IMR-90 (cell line): ENCODE results near the gene RNF17. TPM values are rescaled to one million over a fixed set of nuclear protein-coding genes. Genes with fewer than 3 reads are reported as not detected.

Experiments used
- ATAC-seq: fragments of 200-7000 bp; cut with Tn5 transposase; 2 replicates; pipeline ENCODE4 v1.9.1; 2020; ENCODE audit warnings: low read depth, mild to moderate bottlenecking, moderate library complexity
- BruUV-seq: library from RNA; stranded (reverse); fragments of 400-500 nt; replicated peaks from 2 replicates; lab custom pipeline; 2021; lab: Mats Ljungman, UMichigan
- CTCF ChIA-PET: fragments of 300-600 bp; formaldehyde crosslinking; extraction: SDS; loops from one replicate; lab custom pipeline; 2021; ENCODE audit warnings: antibody characterized with exemption; lab: Yijun Ruan, JAX
- POLR2A ChIA-PET: fragments of 300-600 bp; sonication (Branson Sonifier 250); formaldehyde crosslinking; loops from one replicate; lab custom pipeline; 2022; ENCODE audit warnings: antibody characterized with exemption; ENCODE audit not compliant: unreplicated experiment; lab: Charles Lee
- DNase-seq: peaks from one replicate; pipeline ENCODE4 v3.0.0; 2013
- H2AFZ ChIP-seq: replicated peaks from 2 replicates; pipeline ENCODE3; 2013; ENCODE audit warnings: low read length, mild to moderate bottlenecking; ENCODE audit not compliant: poor library complexity
- H2AK5ac ChIP-seq: 2 replicates; pipeline ENCODE4 v1.6.1; 2013; ENCODE audit warnings: low read depth, low read length, inconsistent platforms
- H2AK9ac ChIP-seq: replicated peaks from 2 replicates; pipeline ENCODE3; 2013; ENCODE audit warnings: mild to moderate bottlenecking, low read depth, low read length, moderate library complexity; ENCODE audit not compliant: poor library complexity
- H2BK120ac ChIP-seq: 2 replicates; pipeline ENCODE4 v1.6.1; 2013; ENCODE audit warnings: low read depth, low read length, inconsistent platforms
- H2BK15ac ChIP-seq: 3 replicates; pipeline ENCODE4 v1.6.1; 2013; ENCODE audit warnings: low read depth, low read length, inconsistent platforms
- H2BK20ac ChIP-seq: 2 replicates; pipeline ENCODE4 v1.6.1; 2013; ENCODE audit warnings: low read depth, mild to moderate bottlenecking, inconsistent platforms, low read length, moderate library complexity
- H2BK5ac ChIP-seq: 2 replicates; pipeline ENCODE4 v1.6.1; 2013; ENCODE audit warnings: mild to moderate bottlenecking, low read depth, low read length, inconsistent platforms; ENCODE audit not compliant: poor library complexity, severe bottlenecking
- H3K14ac ChIP-seq: replicated peaks from 2 replicates; pipeline ENCODE4 v1.6.1; 2013; ENCODE audit warnings: low read depth, low read length, inconsistent platforms
- H3K18ac ChIP-seq: 2 replicates; pipeline ENCODE4 v1.6.1; 2013; ENCODE audit warnings: low read depth, low read length, control low read depth
- H3K23ac ChIP-seq: 2 replicates; pipeline ENCODE4 v1.6.1; 2013; ENCODE audit warnings: low read depth, low read length, inconsistent platforms
- H3K27ac ChIP-seq: 2 replicates; pipeline ENCODE4 v1.5.1; 2013; ENCODE audit warnings: mild to moderate bottlenecking, control low read depth, low read length; ENCODE audit not compliant: insufficient read depth
- H3K27me3 ChIP-seq: 2 replicates; pipeline ENCODE4 v1.6.1; 2013; ENCODE audit warnings: low read length; ENCODE audit not compliant: control insufficient read depth, insufficient read depth
- H3K36me3 ChIP-seq: 2 replicates; pipeline ENCODE4 v1.6.1; 2013; ENCODE audit warnings: low read length, mixed read lengths; ENCODE audit not compliant: control insufficient read depth, insufficient read depth
- H3K4ac ChIP-seq: 2 replicates; pipeline ENCODE4 v1.6.1; 2013; ENCODE audit warnings: low read depth, low read length, inconsistent platforms
- H3K4me1 ChIP-seq: 2 replicates; pipeline ENCODE4 v1.6.1; 2013; ENCODE audit warnings: low read length, mixed read lengths; ENCODE audit not compliant: control insufficient read depth, insufficient read depth
- H3K4me2 ChIP-seq: 2 replicates; pipeline ENCODE4 v1.6.1; 2013; ENCODE audit warnings: low read depth, mild to moderate bottlenecking, control low read depth, low read length, moderate library complexity
- H3K4me3 ChIP-seq: 2 replicates; pipeline ENCODE4 v1.5.1; 2013; ENCODE audit warnings: low read depth, mild to moderate bottlenecking, control low read depth, low read length, moderate library complexity; ENCODE audit not compliant: insufficient read depth
- H3K56ac ChIP-seq: 2 replicates; pipeline ENCODE4 v1.6.1; 2013; ENCODE audit warnings: low read length, inconsistent platforms; ENCODE audit not compliant: insufficient read depth; ENCODE audit errors: extremely low read depth
- H3K79me1 ChIP-seq, 2 experiments: 2 replicates each; pipeline ENCODE4 v1.6.1; 2013; ENCODE audit warnings: low read length in 2 of 2, inconsistent platforms in 1 of 2, low read depth in 1 of 2
- H3K9ac ChIP-seq: 2 replicates; pipeline ENCODE4 v1.6.1; 2013; ENCODE audit warnings: low read depth, low read length, control low read depth
- H3K9me1 ChIP-seq: 2 replicates; pipeline ENCODE4 v1.6.1; 2013; ENCODE audit warnings: low read length, inconsistent platforms; ENCODE audit not compliant: insufficient read depth
- H3K9me3 ChIP-seq: 2 replicates; pipeline ENCODE4 v1.6.1; 2013; ENCODE audit warnings: low read length; ENCODE audit not compliant: control insufficient read depth, insufficient read depth
- H4K20me1 ChIP-seq: 2 replicates; pipeline ENCODE4 v1.6.1; 2013; ENCODE audit warnings: low read length, inconsistent platforms; ENCODE audit not compliant: insufficient read depth
- H4K5ac ChIP-seq: 2 replicates; pipeline ENCODE4 v1.6.1; 2013; ENCODE audit warnings: mild to moderate bottlenecking, low read depth, low read length, control low read depth
- H4K8ac ChIP-seq, 2 experiments: 2 replicates each; pipeline ENCODE4 v1.6.1; 2013; ENCODE audit warnings: low read depth in 2 of 2, low read length in 2 of 2, control low read depth in 1 of 2, inconsistent platforms in 1 of 2
- H4K91ac ChIP-seq: 2 replicates; pipeline ENCODE4 v1.6.1; 2013; ENCODE audit warnings: low read depth, low read length, inconsistent platforms; ENCODE audit not compliant: insufficient read depth
- CEBPB ChIP-seq: IDR thresholded peaks from 2 replicates; pipeline ENCODE4 v1.6.1; 2012; ENCODE audit warnings: low read depth, low read length, improper control_type of control experiment
- CHD1 ChIP-seq: IDR thresholded peaks from 2 replicates; pipeline ENCODE4 v1.6.1; 2012; ENCODE audit warnings: low read depth, low read length, improper control_type of control experiment
- CTCF ChIP-seq: conservative IDR thresholded peaks from 2 replicates; pipeline ENCODE4 v1.5.1; 2012; ENCODE audit warnings: mild to moderate bottlenecking, low read depth, low read length, improper control_type of control experiment
- ELK1 ChIP-seq: fragments of 150-350 bp; IDR thresholded peaks from 2 replicates; pipeline ENCODE4 v1.6.1; 2016; ENCODE audit warnings: low read depth, mild to moderate bottlenecking, low read length, moderate library complexity, borderline replicate concordance
- FOS ChIP-seq: fragments of 150-350 bp; IDR thresholded peaks from 2 replicates; pipeline ENCODE4 v1.6.1; 2016; ENCODE audit warnings: low read depth, low read length
- MXI1 ChIP-seq: IDR thresholded peaks from 2 replicates; pipeline ENCODE4 v1.6.1; 2012; ENCODE audit warnings: low read depth, mild to moderate bottlenecking, low read length, moderate library complexity, borderline replicate concordance
- POLR2A ChIP-seq: IDR thresholded peaks from 2 replicates; pipeline ENCODE4 v1.6.1; 2012; ENCODE audit warnings: mild to moderate bottlenecking, low read depth, low read length
- RAD21 ChIP-seq: IDR thresholded peaks from 2 replicates; pipeline ENCODE4 v1.6.1; 2012; ENCODE audit warnings: low read length, improper control_type of control experiment
- RCOR1 ChIP-seq: IDR thresholded peaks from 2 replicates; pipeline ENCODE4 v1.6.1; 2012; ENCODE audit warnings: mild to moderate bottlenecking, low read length, improper control_type of control experiment; ENCODE audit not compliant: insufficient replicate concordance
- RFX5 ChIP-seq: IDR thresholded peaks from 2 replicates; pipeline ENCODE4 v1.8.0; 2012; ENCODE audit warnings: low read depth, mild to moderate bottlenecking, low read length, moderate library complexity
- SMC3 ChIP-seq: fragments of 150-350 bp; IDR thresholded peaks from 2 replicates; pipeline ENCODE4 v1.6.1; 2016; ENCODE audit warnings: low read depth, mild to moderate bottlenecking, antibody characterized with exemption, low read length, moderate library complexity
- USF2 ChIP-seq: fragments of 150-350 bp; IDR thresholded peaks from 2 replicates; pipeline ENCODE4 v1.6.1; 2017; ENCODE audit warnings: mild to moderate bottlenecking, antibody characterized with exemption, low read length, low read depth
- WGBS, 2 experiments: methylation state at CpG; one replicate each; pipeline versions ENCODE4 v1.1.5 to v1.1.7; 2013; ENCODE audit warnings: missing lambda C conversion rate in 2 of 2; ENCODE audit not compliant: insufficient read length in 1 of 2; ENCODE audit errors: extremely low coverage in 2 of 2; 5-methylcytosine and 5-hydroxymethylcytosine counted together
- dilution Hi-C: fragments of 300-500 bp; cut with HindIII; formaldehyde crosslinking; loops from one replicate; pipeline ENCODE4 v1.14.3; 2018; ENCODE audit warnings: low sequenced_read_pairs; ENCODE audit not compliant: unreplicated experiment
- in situ Hi-C: fragments of 300-500 bp; cut with MboI; formaldehyde crosslinking; loops from 3 replicates; pipeline ENCODE4 v1.14.3; 2019; ENCODE audit warnings: low sequenced_read_pairs, inconsistent platforms, mixed read lengths
- intact Hi-C: fragments of 100-400 bp; cut with micrococcal nuclease; formaldehyde crosslinking; loops from 2 replicates; pipeline ENCODE4 v1.10.0; 2022
- polyA plus RNA-seq, 3 experiments: library from polyadenylated mRNA; depleted of rRNA; stranded (reverse); fragments of >200 nt; gene quantifications; 2 replicates each; pipeline ENCODE4 v1.2.3, GENCODE V29; 2012; ENCODE audit warnings: low replicate concordance in 1 of 3
- total RNA-seq: library from RNA; depleted of rRNA; stranded (reverse); fragments of >200 nt; gene quantifications from 2 replicates; pipeline ENCODE4 v1.2.3, GENCODE V29; 2012

The RNF17 gene
- total and polyA plus RNA-seq, 2 of the 4 experiments (the other 2 are of a cell fraction): 0.03 to 0.18 TPM

DNA sequence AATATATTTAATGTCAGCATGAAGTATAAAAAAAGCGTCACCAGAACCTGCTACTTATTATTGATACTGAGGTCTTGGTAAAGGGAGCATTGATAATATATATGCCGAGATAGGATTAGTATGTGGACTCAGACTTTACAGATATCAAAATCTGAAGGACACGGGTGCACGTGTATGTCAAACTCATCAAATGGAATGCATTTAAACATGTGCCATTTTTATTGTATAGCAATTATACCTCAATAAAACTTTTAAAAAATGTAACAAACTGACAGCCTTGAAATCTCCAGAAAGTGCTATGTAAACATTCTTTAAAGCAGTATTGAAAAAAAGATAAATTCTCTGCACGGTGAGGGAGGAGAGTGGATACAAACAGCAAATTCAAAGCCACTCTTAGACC, 157.9 kb downstream of the RNF17 start:
- ATAC-seq (no peak), DNase-seq (no peak)
- Histone ChIP-seq H4K20me1 (no peaks in the 10 kb centered on the region), H4K91ac (no peak overlapping the region), H2BK20ac (no peak overlapping the region), H2BK15ac (no peak overlapping the region), H4K5ac (no peak overlapping the region), H2BK5ac (no peak overlapping the region), H2AK9ac (no peak overlapping the region), H3K9me3 (no peaks in the 10 kb centered on the region), H3K4ac (peak overlapping the region; percentile 74; the same call in 1 of the 2 replicates), H2AK5ac (no peak overlapping the region), H3K79me1 (peaks cover 15 to 27% of the 10 kb centered on the region in 2 experiments), H3K18ac (no peak overlapping the region), H3K36me3 (no peaks in the 10 kb centered on the region), H2AFZ (peak overlapping the region; percentile 95), H3K14ac (0 out of 2 replicates have a peak overlapping the region, but pooled peaks have one; percentile 5), H3K4me2 (peak overlapping the region; percentile 83), H3K23ac (peak overlapping the region; percentile 93), H4K8ac (no peak overlapping the region; a peak in 2 of 4 replicates), H3K27me3 (peaks cover 2% of the 10 kb centered on the region; the same call in 1 of the 2 replicates), H3K9ac (peak overlapping the region; percentile 59; the same call in 1 of the 2 replicates), H3K4me3 (peak overlapping the region; percentile 84), H3K9me1 (peaks cover 5% of the 10 kb centered on the region; the same call in 1 of the 2 replicates), H3K27ac (no peak overlapping the region; the same call in 1 of the 2 replicates), H2BK120ac (no peak overlapping the region), H3K4me1 (peaks cover 2% of the 10 kb centered on the region; the same call in 1 of the 2 replicates), H3K56ac (peak overlapping the region; percentile 39; the same call in 1 of the 2 replicates)
- intact Hi-C loops: loop anchor here (2.0 kb wide), 1 partner anchor 71 kb away; no protein-coding TSS in a partner anchor
- in situ Hi-C loops: no loop called here
- WGBS, 2 experiments: no CpG with 5 or more reads among the region's 5 CpGs
- BruUV-seq: no TSS peak
- dilution Hi-C loops: no loop called here
- ChIA-PET POLR2A (no interaction called here), CTCF (no interaction called here)
- TF ChIP-seq RCOR1 (no peak), RAD21 (no peak), MXI1 (no peak), CHD1 (no peak), USF2 (no peak), CTCF (no peak), CEBPB (no peak), POLR2A (no peak), RFX5 (no peak), SMC3 (no peak), ELK1 (no peak), FOS (no peak)
